GM19023 (cell line): ENCODE measurements around the gene SMARCB1.

Experiments used
- ATAC-seq: cut with Tn5 transposase; IDR thresholded peaks from one replicate; pipeline ENCODE4 v1.9.1; 2021; ENCODE audit warnings: mild to moderate bottlenecking, moderate library complexity; ENCODE audit not compliant: unreplicated experiment

The SMARCB1 gene

GRCh38 chr22:23874871-23875270 lies 88.1 kb downstream of the SMARCB1 start:
- ATAC-seq: no peak

GRCh38 chr22:23875801-23876200 lies 89.0 kb downstream of the SMARCB1 start:
- no peak for ATAC-seq

GRCh38 chr22:23877566-23877965 lies 90.8 kb downstream of the SMARCB1 start:
- ATAC-seq: no peak

- ATAC-seq: no peak
These were observed 91.5 kb downstream of the SMARCB1 start for GRCh38 chr22:23878219-23878618.

- no peak for ATAC-seq
These were observed 95.6 kb downstream of the SMARCB1 start for GRCh38 chr22:23882370-23882769.

GRCh38 chr22:23883658-23884057 lies 96.9 kb downstream of the SMARCB1 start:
- ATAC-seq: no peak

- ATAC-seq: no peak
These were observed 97.4 kb downstream of the SMARCB1 start for GRCh38 chr22:23884140-23884539.
